ENCODE data around the gene AKNAD1. TPM values are rescaled to one million over a fixed set of nuclear protein-coding genes. Genes with fewer than 3 reads are reported as not detected.

Gene AKNAD1
- total RNA-seq, 3 donors from 2014 or later = 0.60 TPM; not detected in 2

DNA sequence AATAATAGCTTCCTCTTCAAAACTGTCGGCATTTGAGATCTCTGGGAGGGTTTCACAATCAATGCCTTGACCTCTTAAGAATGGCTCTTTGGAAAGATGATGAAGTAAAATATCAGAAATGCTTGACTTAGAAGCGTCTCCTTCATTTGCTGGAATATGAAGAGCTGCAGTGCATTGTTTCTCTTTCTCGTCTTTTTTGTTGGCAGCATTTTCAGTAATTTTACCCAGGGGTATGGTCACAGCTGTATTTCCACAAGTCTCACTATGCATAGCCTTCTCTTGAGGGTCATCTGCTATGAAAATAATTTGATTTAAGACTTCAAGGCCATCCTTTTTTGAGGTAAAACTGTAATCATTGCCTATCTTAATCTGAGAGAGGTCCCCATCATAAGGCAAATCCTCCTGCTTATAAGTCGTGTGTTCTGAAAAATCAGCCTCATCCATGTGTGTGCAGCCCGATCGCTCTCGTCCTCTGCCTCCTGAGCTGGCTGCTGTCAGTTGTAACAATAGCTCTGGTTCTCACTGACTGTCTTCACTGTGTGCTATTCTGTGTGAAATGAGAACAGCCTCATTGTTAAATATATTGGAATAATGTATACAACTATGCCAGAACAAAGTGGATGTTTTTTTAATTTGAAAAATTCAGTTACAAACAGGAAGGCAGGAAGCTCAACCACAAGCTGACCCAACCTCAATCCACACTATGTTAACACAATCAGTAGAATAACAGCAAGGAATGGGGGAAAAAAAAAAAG, 4.5 kb downstream of the AKNAD1 start:
- no peaks in the 10 kb centered on the region for H3K9me3 ChIP-seq
- ATAC-seq (no peak), DNase-seq (no peak)
- intact Hi-C loops (cut with DNase I, micrococcal nuclease) = no loop called here
- no peak overlapping the region for H3K4me3 ChIP-seq
- no peaks in the 10 kb centered on the region for H3K36me3 ChIP-seq (ENCODE audit: low read depth)
- no peaks in the 10 kb centered on the region for H3K4me1 ChIP-seq (ENCODE audit: low read depth)
- TF ChIP-seq CTCF (IDR thresholded peaks at IDR 0.05) = no peak

DNA sequence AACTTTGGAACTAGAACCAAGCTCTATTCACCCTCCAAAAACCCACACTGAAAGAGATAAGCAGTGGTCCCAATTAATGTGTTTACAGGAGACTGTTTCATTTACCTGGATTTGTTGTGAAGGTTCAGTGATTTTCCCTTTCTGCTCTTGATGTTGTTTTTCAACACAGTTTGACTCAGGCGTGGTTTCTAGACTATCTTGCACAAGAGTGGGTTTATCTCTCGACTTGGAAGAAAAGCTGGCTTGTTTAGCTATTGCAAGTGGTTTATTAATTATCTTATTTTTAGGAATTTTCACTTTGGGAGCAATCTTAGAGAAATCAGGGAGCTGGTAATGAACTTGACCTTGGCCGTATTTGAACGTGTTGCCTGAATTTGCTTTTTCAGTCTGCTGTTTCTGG, 5.3 kb downstream of the AKNAD1 start:
- DNase-seq (no peak), ATAC-seq (no peak)
- TF ChIP-seq CTCF (IDR thresholded peaks at IDR 0.05) = no peak

GRCh38 chr1:108850929-108851328, 6.0 kb downstream of the AKNAD1 start:
- intact Hi-C loops (cut with DNase I, micrococcal nuclease) = no loop called here
- Histone ChIP-seq H3K4me3 (no peak overlapping the region), H3K9me3 (no peaks in the 10 kb centered on the region), H3K36me3 (ENCODE audit: low read depth) (no peaks in the 10 kb centered on the region), H3K4me1 (ENCODE audit: low read depth) (no peaks in the 10 kb centered on the region)
- ATAC-seq = no peak
- no peak for DNase-seq
- no peak for TF ChIP-seq CTCF (IDR thresholded peaks at IDR 0.05)

More for the DNA sequence above, 5.3 kb downstream of the AKNAD1 start:
- Histone ChIP-seq H3K4me1 (ENCODE audit: low read depth) (no peaks in the 10 kb centered on the region), H3K9me3 (no peaks in the 10 kb centered on the region), H3K4me3 (no peak overlapping the region), H3K36me3 (ENCODE audit: low read depth) (no peaks in the 10 kb centered on the region)
- intact Hi-C loops (cut with DNase I, micrococcal nuclease) = no loop called here

DNA sequence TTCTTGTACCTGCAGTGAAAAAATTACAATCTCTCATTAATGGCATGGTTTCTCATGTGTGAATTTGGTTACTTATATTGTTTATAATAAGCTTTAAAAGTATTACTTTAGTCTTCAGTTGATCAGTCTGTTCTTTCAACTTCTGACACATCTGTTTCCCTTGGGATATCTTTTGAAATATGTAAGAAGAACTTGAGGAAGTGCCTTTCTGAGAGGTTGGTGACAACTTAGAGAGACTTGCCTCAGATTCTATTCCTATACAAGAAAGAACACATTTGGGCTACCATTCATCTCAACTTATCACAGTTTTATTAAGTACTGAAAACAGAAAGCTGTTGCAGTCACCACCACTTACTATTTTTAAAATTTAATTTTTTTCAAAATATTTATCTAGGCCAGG, 8.1 kb downstream of the AKNAD1 start:
- H3K4me1 ChIP-seq (ENCODE audit: low read depth) = no peaks in the 10 kb centered on the region
- intact Hi-C loops (cut with DNase I, micrococcal nuclease) = no loop called here
- no peak for TF ChIP-seq CTCF (IDR thresholded peaks at IDR 0.05)
- DNase-seq (no peak), ATAC-seq (no peak)
- H3K4me3 ChIP-seq = no peak overlapping the region
- no peaks in the 10 kb centered on the region for H3K9me3 ChIP-seq
- H3K36me3 ChIP-seq (ENCODE audit: low read depth) = no peaks in the 10 kb centered on the region

DNA sequence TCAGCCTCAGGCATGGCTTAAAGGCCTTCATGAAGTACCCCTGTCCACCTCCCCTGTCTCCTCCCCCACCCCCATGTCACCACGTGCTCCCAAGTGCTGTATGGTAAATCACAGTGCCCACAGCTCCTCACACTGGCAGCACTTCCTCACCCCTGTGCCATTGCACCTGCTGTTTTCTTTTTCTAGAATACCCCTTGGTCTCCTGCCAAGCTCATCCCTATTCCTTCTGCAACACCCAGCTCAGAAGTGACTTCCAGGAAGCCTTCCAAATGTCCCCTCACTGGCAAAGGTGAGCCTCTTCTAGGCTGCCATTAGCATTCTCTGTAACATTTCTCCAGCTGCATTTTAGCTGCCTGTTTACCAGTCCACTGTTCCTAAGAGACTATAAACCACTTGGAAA, 9.4 kb downstream of the AKNAD1 start:
- ATAC-seq = no peak
- no peaks in the 10 kb centered on the region for H3K4me1 ChIP-seq (ENCODE audit: low read depth)
- intact Hi-C loops (cut with DNase I, micrococcal nuclease) = no loop called here
- no peak overlapping the region for H3K4me3 ChIP-seq
- no peak for TF ChIP-seq CTCF (IDR thresholded peaks at IDR 0.05)
- H3K9me3 ChIP-seq = no peaks in the 10 kb centered on the region
- DNase-seq = no peak
- H3K36me3 ChIP-seq (ENCODE audit: low read depth) = no peaks in the 10 kb centered on the region
